Kidney (tissue), 14 donors: ENCODE measurements around the gene INTS1. TPM values are rescaled to one million over a fixed set of nuclear protein-coding genes. Genes with fewer than 3 reads are reported as not detected.

Source experiments
- DNase-seq, 5 donors: peaks; one replicate each; pipeline ENCODE4 v3.0.0-alpha.2; 2013 to 2020
- FAIRE-seq: peaks from 2 replicates; lab custom pipeline; 2012; peaks lifted over from hg19 to GRCh38; lab: Jason Lieb, UNC
- H3K27ac ChIP-seq, 2 donors: one replicate each; pipeline ENCODE4 v1.7.0; 2013; ENCODE audit warnings: low read depth in 2 of 2, low read length in 2 of 2, inconsistent platforms in 1 of 2
- H3K27me3 ChIP-seq: one replicate; pipeline ENCODE4 v1.7.1; 2013; ENCODE audit warnings: low read length, inconsistent platforms; ENCODE audit not compliant: control insufficient read depth, insufficient read depth
- H3K36me3 ChIP-seq, 3 donors: one replicate each; pipeline versions ENCODE4 v1.7.0 to v1.7.1; 2013; ENCODE audit warnings: low read length in 3 of 3, control low read depth in 1 of 3, inconsistent platforms in 1 of 3; ENCODE audit not compliant: insufficient read depth in 3 of 3, control insufficient read depth in 2 of 3
- H3K4me1 ChIP-seq, 3 donors: one replicate each; pipeline versions ENCODE4 v1.7.0 to v1.7.1; 2013; ENCODE audit warnings: low read length in 3 of 3, inconsistent platforms in 1 of 3, low read depth in 1 of 3; ENCODE audit not compliant: control insufficient read depth in 2 of 3, insufficient read depth in 2 of 3
- H3K4me3 ChIP-seq, 3 donors: one replicate each; pipeline versions ENCODE4 v1.7.0 to v1.8.1; 2013; ENCODE audit warnings: low read length in 3 of 3, control low read depth in 1 of 3, inconsistent platforms in 1 of 3
- H3K9ac ChIP-seq, 3 donors: one replicate each; pipeline versions ENCODE4 v1.7.0 to v1.7.1; 2013; ENCODE audit warnings: low read length in 3 of 3, control low read depth in 1 of 3, inconsistent platforms in 1 of 3
- H3K9me3 ChIP-seq, 3 donors: one replicate each; pipeline versions ENCODE4 v1.7.0 to v1.7.1; 2013; ENCODE audit warnings: low read length in 3 of 3, control low read depth in 1 of 3, inconsistent platforms in 1 of 3; ENCODE audit not compliant: control insufficient read depth in 2 of 3, insufficient read depth in 1 of 3
- intact Hi-C: fragments of 100-400 bp; cut with DNase I; formaldehyde crosslinking; loops from one replicate; pipeline ENCODE4 v1.11.1; 2022
- polyA plus RNA-seq: library from polyadenylated mRNA; stranded (reverse); fragments of 350-450 nt; fragmentation: Illumina TruSeq; extraction: RNeasy Lipid Tissue Mini Kit (QIAGEN cat#74804); gene quantifications from one replicate; pipeline ENCODE4 v1.2.3, GENCODE V29; 2014; ENCODE audit warnings: low read depth, low replicate concordance; ENCODE audit not compliant: insufficient read depth
- total RNA-seq: library from RNA; stranded (reverse); fragmentation: NEBNext Ultra II Directional; extraction: Animal tissue kit (Norgen Biotek cat#: 25700); gene quantifications from one replicate; pipeline ENCODE4 v1.2.1, GENCODE V29; 2021
- TF ChIP-seq, protein P1 (sequence below): IDR thresholded peaks from 3 replicates; pipeline ENCODE4 v1.5.1; 2012; ENCODE audit warnings: mild to moderate bottlenecking, moderate library complexity, borderline replicate concordance; ENCODE audit not compliant: insufficient read depth; ENCODE audit errors: extremely low read depth
- donor health status: control.
- donor health status: control.
- donor health status: control.
- donor health status: control.
- donor health status: control.
- donor health status: DM: yes; HTN: yes; CAD: no.
- donor health status: Normal renal cell carcinoma (clear cell type).

The INTS1 gene
- total and polyA plus RNA-seq, 2 donors from 2014 or later = 62.8 to 91.3 TPM

DNA sequence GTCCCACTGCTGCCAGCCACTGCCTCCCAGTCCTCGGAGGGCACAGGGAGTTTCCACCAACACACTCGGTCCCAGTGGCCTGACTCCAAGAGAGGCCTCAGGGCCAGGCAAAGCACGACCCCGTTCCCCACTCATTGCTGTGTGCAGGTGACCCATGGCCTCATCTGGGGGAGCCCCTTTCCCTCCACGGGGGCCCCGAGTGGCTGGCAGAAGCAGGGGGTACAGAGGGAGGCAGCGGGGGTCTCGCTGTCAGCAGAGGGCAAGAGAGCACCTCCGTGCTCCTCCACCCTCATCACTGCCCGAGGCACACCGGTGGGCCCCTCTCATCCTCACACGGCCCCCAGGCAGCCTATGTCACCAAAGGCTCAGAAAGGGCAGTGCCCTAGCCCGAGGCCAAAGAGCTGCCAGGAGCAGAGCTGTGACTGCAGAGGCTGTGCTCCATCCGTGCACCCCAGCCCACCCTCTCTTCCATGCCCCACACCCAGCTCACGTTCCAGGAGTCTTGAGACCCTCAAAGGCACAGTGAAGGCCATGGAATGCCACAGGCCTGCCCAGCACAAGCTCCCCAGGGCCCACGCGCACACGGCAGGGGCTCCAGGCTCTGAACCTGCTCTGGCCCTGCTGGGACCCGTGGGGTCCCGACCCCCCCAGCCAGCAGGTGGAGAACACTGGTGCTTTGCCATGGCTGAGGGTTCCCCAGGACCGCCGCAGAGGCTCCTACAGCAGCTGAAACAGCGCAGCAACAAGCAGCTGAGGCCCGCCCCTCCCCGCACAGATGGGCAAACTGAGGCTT is 70.9 kb downstream of the INTS1 start:
- TF ChIP-seq, protein P1, sequence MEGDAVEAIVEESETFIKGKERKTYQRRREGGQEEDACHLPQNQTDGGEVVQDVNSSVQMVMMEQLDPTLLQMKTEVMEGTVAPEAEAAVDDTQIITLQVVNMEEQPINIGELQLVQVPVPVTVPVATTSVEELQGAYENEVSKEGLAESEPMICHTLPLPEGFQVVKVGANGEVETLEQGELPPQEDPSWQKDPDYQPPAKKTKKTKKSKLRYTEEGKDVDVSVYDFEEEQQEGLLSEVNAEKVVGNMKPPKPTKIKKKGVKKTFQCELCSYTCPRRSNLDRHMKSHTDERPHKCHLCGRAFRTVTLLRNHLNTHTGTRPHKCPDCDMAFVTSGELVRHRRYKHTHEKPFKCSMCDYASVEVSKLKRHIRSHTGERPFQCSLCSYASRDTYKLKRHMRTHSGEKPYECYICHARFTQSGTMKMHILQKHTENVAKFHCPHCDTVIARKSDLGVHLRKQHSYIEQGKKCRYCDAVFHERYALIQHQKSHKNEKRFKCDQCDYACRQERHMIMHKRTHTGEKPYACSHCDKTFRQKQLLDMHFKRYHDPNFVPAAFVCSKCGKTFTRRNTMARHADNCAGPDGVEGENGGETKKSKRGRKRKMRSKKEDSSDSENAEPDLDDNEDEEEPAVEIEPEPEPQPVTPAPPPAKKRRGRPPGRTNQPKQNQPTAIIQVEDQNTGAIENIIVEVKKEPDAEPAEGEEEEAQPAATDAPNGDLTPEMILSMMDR = no peak

DNA sequence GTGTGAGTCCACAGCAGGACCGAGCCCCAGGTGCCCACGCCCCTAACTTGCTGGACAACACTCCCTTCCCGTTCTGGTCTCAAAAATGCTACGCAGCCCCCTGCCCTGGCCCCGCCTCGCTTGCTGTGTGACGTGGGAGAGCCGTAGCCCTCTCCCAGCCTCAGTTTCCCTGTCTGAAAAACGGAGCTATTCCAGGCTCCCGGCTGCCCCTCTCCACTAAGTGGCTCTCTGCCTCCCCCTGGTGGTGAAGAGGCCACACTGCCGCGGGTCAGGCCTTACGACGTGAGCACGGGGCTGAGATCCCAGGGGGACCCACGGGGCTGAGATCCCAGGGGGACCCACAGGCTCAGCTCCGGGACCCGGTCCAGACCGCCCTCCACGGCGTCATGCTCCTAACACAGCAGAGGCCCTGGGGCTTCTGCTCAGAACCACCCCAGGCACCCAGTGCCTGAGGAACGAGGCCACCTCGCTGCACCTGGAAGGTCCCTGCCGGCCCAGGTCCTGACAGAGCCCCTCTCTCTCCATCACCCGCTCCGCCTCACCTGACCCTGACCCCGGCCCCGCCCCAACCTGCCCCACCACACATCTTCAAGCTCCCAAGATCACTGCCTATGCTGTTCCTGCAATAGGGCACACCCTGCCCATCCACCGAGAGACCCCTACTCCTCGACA is 71.6 kb downstream of the INTS1 start:
- peak in 4 of 5 donors; percentile 63 to 87 (median 78) for DNase-seq
- Histone ChIP-seq H3K9ac (no peak overlapping the region), H3K36me3 (no peaks in the 10 kb centered on the region), H3K9me3 (no peaks in the 10 kb centered on the region), H3K27ac (no peak overlapping the region), H3K4me3 (no peak overlapping the region), H3K27me3 (no peaks in the 10 kb centered on the region), H3K4me1 (peaks cover 0 to 2% (median 0%) of the 10 kb centered on the region in 3 donors)
- intact Hi-C loops = no loop called here
- TF ChIP-seq, protein P1 = peak; percentile 98
- FAIRE-seq = no peak

More for the DNA sequence above, 70.9 kb downstream of the INTS1 start:
- Histone ChIP-seq H3K9ac (no peak overlapping the region), H3K36me3 (no peaks in the 10 kb centered on the region), H3K4me1 (peaks cover 0 to 2% (median 0%) of the 10 kb centered on the region in 3 donors), H3K9me3 (no peaks in the 10 kb centered on the region), H3K27ac (no peak overlapping the region), H3K4me3 (no peak overlapping the region), H3K27me3 (no peaks in the 10 kb centered on the region)
- no peak for DNase-seq
- intact Hi-C loops = no loop called here
- no peak for FAIRE-seq

DNA sequence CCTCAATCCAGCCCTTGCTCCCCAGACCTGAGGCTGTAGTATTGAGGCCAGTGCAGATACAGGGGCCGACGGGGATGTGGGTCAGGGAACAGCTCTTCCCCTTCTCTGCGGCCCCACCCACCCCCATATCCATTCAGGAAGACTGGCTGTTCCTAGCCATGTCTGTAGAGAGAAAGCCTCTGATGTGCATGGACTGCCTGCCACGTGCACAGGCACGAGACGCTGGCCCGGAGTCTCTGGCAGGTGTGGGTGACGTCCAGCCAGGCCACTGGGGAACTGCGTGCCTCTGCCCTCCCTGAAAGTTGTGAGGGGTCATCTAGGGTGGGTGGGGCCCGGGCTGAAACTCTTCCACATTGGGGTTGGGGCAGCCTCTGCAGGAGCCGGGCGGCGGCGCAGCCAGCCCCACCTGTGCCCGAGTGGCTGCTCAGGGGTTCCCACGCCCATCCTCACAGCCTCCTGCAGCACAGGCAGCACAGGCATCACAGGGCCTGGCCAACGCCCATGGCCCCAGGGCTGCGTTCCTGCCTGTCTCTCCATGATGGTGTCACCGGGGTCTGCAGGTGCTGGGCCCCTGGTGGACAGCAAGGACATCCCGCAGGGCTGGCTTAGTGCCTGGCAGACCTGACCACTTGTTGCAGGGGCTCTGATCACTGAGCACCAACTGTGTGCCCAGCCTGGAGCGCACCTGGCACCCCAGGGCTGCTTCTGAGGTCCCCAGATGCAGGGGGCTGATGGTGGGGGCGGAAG is 72.4 kb downstream of the INTS1 start:
- no peak for FAIRE-seq
- Histone ChIP-seq H3K4me1 (peaks cover 0 to 2% (median 0%) of the 10 kb centered on the region in 3 donors), H3K27me3 (no peaks in the 10 kb centered on the region), H3K9me3 (no peaks in the 10 kb centered on the region), H3K4me3 (no peak overlapping the region), H3K27ac (no peak overlapping the region), H3K9ac (no peak overlapping the region), H3K36me3 (no peaks in the 10 kb centered on the region)
- no peak for DNase-seq
- TF ChIP-seq, protein P1 = no peak
- intact Hi-C loops = no loop called here
